ENCODE measurements around the gene VWA3B.

VWA3B gene

DNA sequence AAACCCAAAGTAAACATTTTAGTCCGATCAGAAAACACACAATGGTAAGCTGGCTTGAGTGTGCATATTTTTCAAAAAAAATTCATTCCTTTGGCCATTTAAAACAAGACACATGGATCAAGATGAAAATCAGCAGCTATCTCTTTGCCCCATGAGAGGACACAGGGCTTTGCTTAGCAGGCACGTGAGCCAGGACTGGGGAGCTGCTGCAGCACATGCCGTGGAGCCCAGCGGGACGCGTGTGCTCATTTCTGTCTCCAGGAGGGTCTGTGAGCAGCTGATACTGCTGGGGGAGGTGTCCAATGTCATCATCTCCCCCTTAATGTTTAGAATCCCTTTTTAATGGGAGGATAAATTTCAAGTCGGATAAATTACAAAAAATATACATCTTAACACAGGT, 209.5 kb downstream of the VWA3B start:
- Mint-ChIP-seq H3K27ac (no peak overlapping the region), H3K4me1 (peaks cover 22% of the 10 kb centered on the region), H3K4me3 (no peak overlapping the region), H3K27me3 (ENCODE audit: low read depth, poor library complexity) (peaks cover 14% of the 10 kb centered on the region), H3K9me3 (no peaks in the 10 kb centered on the region), H3K36me3 (ENCODE audit: low read depth) (no peaks in the 10 kb centered on the region)
- no peak for DNase-seq
- TF ChIP-seq, protein P1, sequence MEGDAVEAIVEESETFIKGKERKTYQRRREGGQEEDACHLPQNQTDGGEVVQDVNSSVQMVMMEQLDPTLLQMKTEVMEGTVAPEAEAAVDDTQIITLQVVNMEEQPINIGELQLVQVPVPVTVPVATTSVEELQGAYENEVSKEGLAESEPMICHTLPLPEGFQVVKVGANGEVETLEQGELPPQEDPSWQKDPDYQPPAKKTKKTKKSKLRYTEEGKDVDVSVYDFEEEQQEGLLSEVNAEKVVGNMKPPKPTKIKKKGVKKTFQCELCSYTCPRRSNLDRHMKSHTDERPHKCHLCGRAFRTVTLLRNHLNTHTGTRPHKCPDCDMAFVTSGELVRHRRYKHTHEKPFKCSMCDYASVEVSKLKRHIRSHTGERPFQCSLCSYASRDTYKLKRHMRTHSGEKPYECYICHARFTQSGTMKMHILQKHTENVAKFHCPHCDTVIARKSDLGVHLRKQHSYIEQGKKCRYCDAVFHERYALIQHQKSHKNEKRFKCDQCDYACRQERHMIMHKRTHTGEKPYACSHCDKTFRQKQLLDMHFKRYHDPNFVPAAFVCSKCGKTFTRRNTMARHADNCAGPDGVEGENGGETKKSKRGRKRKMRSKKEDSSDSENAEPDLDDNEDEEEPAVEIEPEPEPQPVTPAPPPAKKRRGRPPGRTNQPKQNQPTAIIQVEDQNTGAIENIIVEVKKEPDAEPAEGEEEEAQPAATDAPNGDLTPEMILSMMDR (IDR thresholded peaks at IDR 0.05) = no peak

DNA sequence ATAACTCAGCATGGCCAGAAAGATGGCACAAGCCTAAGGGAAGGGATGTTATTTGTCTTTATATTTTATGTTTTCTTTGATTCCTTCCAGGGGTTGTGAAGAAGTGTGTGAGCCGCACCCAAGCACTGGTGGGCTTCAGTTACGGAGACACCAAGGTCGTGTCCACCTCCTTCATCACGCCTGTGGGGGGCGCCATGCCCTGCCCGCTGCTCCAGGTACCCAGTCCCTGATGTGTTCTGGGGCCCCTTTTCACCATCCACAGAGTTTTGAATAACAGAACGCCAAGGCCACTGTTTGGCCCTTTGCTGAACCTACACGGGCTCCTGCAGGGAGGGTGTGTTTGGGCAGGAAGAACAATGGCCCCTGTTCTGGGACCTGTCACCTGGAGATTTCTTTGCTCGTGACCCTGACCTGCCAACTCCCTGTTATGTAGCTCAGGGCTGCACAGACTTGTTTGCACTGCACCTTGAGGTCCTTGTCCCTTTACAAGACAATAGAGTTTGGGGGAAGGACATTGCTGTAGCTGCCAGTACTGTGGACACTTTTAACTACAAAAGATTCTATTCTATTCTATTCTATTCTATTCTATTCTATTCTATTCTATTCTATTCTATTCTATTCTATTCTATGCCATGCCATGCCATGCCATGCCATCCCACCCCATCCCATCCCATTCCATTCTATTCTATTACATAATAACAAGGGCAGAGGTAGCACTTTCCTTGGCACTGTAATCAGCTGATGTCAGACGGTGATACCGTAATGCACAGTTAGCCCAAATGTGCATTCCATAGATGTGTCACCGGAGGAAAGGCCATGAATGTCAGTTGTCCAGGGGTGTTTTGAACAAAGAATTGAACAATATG, 211.1 kb downstream of the VWA3B start:
- H3K27ac Mint-ChIP-seq = no peak overlapping the region
- no peaks in the 10 kb centered on the region for H3K9me3 Mint-ChIP-seq
- TF ChIP-seq, protein P1 (IDR thresholded peaks at IDR 0.05) = no peak
- H3K4me3 Mint-ChIP-seq = no peak overlapping the region
- no peak for DNase-seq
- peaks cover 11% of the 10 kb centered on the region for H3K27me3 Mint-ChIP-seq (ENCODE audit: low read depth, poor library complexity)
- peaks cover 32% of the 10 kb centered on the region for H3K4me1 Mint-ChIP-seq
- H3K36me3 Mint-ChIP-seq (ENCODE audit: low read depth) = no peaks in the 10 kb centered on the region

DNA sequence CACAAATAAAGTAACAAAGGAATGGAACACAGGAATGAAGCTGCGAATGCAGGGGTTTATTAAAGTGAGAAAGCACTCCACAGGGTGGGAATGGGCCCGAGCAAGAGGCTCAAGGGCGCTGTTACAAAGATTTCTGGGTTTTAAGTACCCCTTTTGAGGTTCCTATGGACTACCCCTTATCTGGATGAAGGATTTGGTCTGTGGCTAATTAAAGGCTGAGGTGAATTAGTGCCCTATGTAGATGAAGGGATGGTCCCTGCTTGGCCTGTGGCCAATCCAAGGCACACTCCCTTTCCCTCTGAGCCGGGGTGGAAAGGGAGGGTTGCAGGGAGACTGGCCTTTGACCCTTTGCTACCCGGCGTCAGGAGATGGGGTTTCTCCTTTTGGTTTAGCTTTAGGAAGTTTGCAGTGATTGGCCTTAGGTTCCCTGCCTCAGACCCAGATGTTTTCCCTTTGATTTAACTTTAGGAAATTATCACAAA, 211.8 kb downstream of the VWA3B start:
- H3K4me3 Mint-ChIP-seq = no peak overlapping the region
- DNase-seq = no peak
- H3K27ac Mint-ChIP-seq = no peak overlapping the region
- TF ChIP-seq, protein P1 (IDR thresholded peaks at IDR 0.05) = no peak
- H3K36me3 Mint-ChIP-seq (ENCODE audit: low read depth) = no peaks in the 10 kb centered on the region
- peaks cover 11% of the 10 kb centered on the region for H3K27me3 Mint-ChIP-seq (ENCODE audit: low read depth, poor library complexity)
- H3K4me1 Mint-ChIP-seq = peaks cover 32% of the 10 kb centered on the region
- H3K9me3 Mint-ChIP-seq = no peaks in the 10 kb centered on the region

DNA sequence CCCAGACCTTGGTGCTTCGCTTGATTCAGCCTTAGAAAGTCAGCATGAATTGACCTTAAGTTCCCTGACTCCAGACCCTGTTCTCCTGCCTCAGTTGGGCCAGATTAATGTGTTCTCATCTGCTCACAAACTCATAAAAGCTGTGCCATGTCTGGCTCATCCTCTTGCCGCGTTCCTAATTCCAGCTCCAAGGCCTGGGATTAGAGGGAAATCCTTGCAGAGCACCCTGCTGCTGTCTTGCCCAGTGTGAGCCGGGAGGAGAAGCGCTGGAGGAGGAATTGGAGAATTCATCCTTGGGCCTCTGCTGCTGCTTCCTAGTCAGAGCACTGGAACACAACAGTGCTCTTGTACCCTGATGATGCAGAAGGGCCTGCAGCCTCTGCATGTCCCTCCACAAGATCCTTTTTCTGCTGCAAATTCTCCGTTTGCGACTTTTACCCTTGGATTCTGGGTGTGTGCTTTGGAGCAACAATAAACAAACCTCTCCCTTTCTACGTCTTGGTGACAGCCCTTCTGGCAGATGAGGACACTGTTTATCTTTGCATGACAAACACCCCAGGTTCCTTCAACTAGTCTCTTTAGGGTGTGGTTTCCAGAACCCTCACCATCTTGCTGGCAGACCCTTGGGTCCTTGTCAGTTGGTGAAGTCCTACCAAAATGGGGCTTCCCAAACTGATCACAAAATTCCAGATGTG, 212.4 kb downstream of the VWA3B start:
- Mint-ChIP-seq H3K27ac (peak overlapping the region; percentile 74), H3K4me3 (no peak overlapping the region), H3K36me3 (ENCODE audit: low read depth) (no peaks in the 10 kb centered on the region), H3K9me3 (no peaks in the 10 kb centered on the region), H3K4me1 (peaks cover 32% of the 10 kb centered on the region), H3K27me3 (ENCODE audit: low read depth, poor library complexity) (peaks cover 15% of the 10 kb centered on the region)
- no peak for DNase-seq
- TF ChIP-seq, protein P1 (IDR thresholded peaks at IDR 0.05) = no peak

DNA sequence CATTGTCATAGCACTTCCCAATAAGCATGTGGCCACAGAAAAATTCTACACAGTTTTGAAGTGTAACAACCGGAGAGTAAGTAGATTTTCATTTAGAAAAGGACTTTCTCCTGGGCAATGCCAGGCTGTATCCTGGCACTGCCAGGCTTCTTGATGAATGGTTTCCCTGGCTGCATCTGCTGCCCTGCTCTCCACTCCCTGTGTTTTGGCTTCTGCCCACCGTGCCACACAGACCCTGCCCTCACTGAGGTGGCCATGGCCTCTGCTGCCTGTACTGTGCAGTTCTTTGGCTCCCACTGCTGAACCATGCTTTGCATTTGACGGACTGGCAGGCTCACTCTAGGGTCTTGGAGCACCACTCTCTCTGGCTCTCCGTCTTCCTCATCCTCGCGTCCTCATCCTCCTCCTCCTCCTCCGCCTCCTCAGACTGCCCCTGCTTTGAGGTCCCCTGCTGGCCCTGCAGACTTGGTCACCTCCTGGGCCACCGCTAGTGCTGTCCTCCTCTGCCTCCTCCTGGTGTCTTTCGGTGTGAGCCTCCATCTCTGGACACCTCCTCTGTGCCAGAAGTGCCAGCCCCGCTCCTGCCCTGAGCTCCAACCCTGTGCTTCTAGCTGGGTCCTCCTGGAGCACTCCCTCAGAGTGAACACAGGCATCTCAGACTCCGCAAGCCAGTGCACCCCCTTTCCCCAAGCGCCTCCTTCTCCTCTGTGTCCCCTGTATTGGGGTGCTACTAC, 213.3 kb downstream of the VWA3B start:
- H3K27me3 Mint-ChIP-seq (ENCODE audit: low read depth, poor library complexity) = peaks cover 19% of the 10 kb centered on the region
- H3K27ac Mint-ChIP-seq = peak overlapping the region; percentile 83
- no peak overlapping the region for H3K4me3 Mint-ChIP-seq
- peaks cover 32% of the 10 kb centered on the region for H3K4me1 Mint-ChIP-seq
- TF ChIP-seq, protein P1 (IDR thresholded peaks at IDR 0.05) = no peak
- H3K36me3 Mint-ChIP-seq (ENCODE audit: low read depth) = no peaks in the 10 kb centered on the region
- H3K9me3 Mint-ChIP-seq = no peaks in the 10 kb centered on the region
- DNase-seq = no peak

Data from nephron progenitor cell (in vitro differentiated cells).